CD14-positive monocyte (primary cell): Measurements from ENCODE around the gene PLA2G4F. TPM values are rescaled to one million over a fixed set of nuclear protein-coding genes. Genes with fewer than 3 reads are reported as not detected.

Experiments
- DNase-seq, 3 donors: peaks; one replicate each; pipeline ENCODE4 v3.0.0-alpha.2; 2011 to 2022
- H2AFZ ChIP-seq: 2 replicates; pipeline ENCODE4 v1.6.0; 2012; ENCODE audit warnings: mild to moderate bottlenecking, low read depth, low read length, inconsistent platforms; ENCODE audit not compliant: insufficient read depth, poor library complexity, severe bottlenecking
- H3K27ac ChIP-seq, 2 donors: 1 replicate in 1 of 2; 2 replicates in 1 of 2; pipeline ENCODE4 v1.5.1; 2012 to 2013; ENCODE audit warnings: low read length in 2 of 2, control low read depth in 1 of 2, inconsistent platforms in 1 of 2, low read depth in 1 of 2, mild to moderate bottlenecking in 1 of 2
- H3K27me3 ChIP-seq, 2 donors: one replicate each; pipeline versions ENCODE4 v1.6.0 to v1.6.1; 2011 to 2013; ENCODE audit warnings: low read length in 2 of 2; ENCODE audit not compliant: control insufficient read depth in 2 of 2, insufficient read depth in 2 of 2
- H3K36me3 ChIP-seq, 2 donors: replicated peaks in 1 of 2; 1 replicate in 1 of 2; 2 replicates in 1 of 2; pipeline versions ENCODE4 v1.5.1 to v1.6.1; 2012 to 2013; ENCODE audit warnings: low read length in 2 of 2, control low read depth in 1 of 2, inconsistent platforms in 1 of 2, mild to moderate bottlenecking in 1 of 2; ENCODE audit not compliant: insufficient read depth in 2 of 2, control insufficient read depth in 1 of 2
- H3K4me1 ChIP-seq, 2 donors: 1 replicate in 1 of 2; 2 replicates in 1 of 2; pipeline versions ENCODE4 v1.5.1 to v1.6.1; 2012 to 2013; ENCODE audit warnings: low read length in 2 of 2, control low read depth in 1 of 2, inconsistent platforms in 1 of 2, mild to moderate bottlenecking in 1 of 2, moderate library complexity in 1 of 2; ENCODE audit not compliant: insufficient read depth in 2 of 2, control insufficient read depth in 1 of 2
- H3K4me2 ChIP-seq: replicated peaks from 2 replicates; pipeline ENCODE3; 2012; ENCODE audit warnings: low read length, moderate library complexity, mild to moderate bottlenecking; ENCODE audit not compliant: poor library complexity, severe bottlenecking; ENCODE audit errors: extremely low read depth
- H3K4me3 ChIP-seq, 3 experiments: fragments of 200-600 bp in 1 of 3; sonication (generic) in 1 of 3; replicated peaks in 1 of 3; 1 replicate in 2 of 3; 2 replicates in 1 of 3; pipeline ENCODE4 v1.5.1; 2011 to 2013; ENCODE audit warnings: low read length in 3 of 3, mild to moderate bottlenecking in 3 of 3, control low read depth in 2 of 3, low read depth in 2 of 3, inconsistent platforms in 1 of 3, moderate library complexity in 1 of 3
- H3K79me2 ChIP-seq: 2 replicates; pipeline ENCODE4 v1.6.0; 2012; ENCODE audit warnings: mild to moderate bottlenecking, control low read depth, inconsistent platforms, low read length, moderate library complexity; ENCODE audit not compliant: insufficient read depth
- H3K9ac ChIP-seq: 2 replicates; pipeline ENCODE4 v1.6.0; 2017; ENCODE audit warnings: low read length, mild to moderate bottlenecking; ENCODE audit not compliant: insufficient read depth, poor library complexity, severe bottlenecking
- H3K9me3 ChIP-seq, 2 donors: replicated peaks in 1 of 2; 1 replicate in 1 of 2; 2 replicates in 1 of 2; pipeline versions ENCODE4 v1.5.1 to v1.6.1; 2012 to 2013; ENCODE audit warnings: low read length in 2 of 2, control low read depth in 1 of 2; ENCODE audit not compliant: control insufficient read depth in 1 of 2, insufficient read depth in 1 of 2
- H4K20me1 ChIP-seq: 2 replicates; pipeline ENCODE4 v1.6.0; 2012; ENCODE audit warnings: mild to moderate bottlenecking, low read length, control low read depth, moderate library complexity; ENCODE audit not compliant: insufficient read depth
- H3K27ac Mint-ChIP-seq, 7 donors: one replicate each; pipeline ENCODE4 v1.8.0; 2020; ENCODE audit warnings: mild to moderate bottlenecking in 7 of 7, mixed read lengths in 7 of 7, moderate library complexity in 6 of 7, inconsistent platforms in 2 of 7
- H3K27me3 Mint-ChIP-seq, 3 donors: one replicate each; pipeline ENCODE4 v1.8.0; 2021 to 2022; ENCODE audit warnings: low read depth in 3 of 3, mild to moderate bottlenecking in 3 of 3, mixed read lengths in 3 of 3, moderate library complexity in 3 of 3, inconsistent platforms in 1 of 3
- H3K36me3 Mint-ChIP-seq, 2 donors: one replicate each; pipeline ENCODE4 v1.8.0; 2020; ENCODE audit warnings: mixed read lengths in 2 of 2, inconsistent platforms in 1 of 2, mild to moderate bottlenecking in 1 of 2
- H3K4me1 Mint-ChIP-seq: one replicate; pipeline ENCODE4 v1.8.0; 2020; ENCODE audit warnings: mild to moderate bottlenecking, mixed read lengths
- H3K4me3 Mint-ChIP-seq, 2 donors: one replicate each; pipeline ENCODE4 v1.8.0; 2020; ENCODE audit warnings: mild to moderate bottlenecking in 2 of 2, mixed read lengths in 2 of 2, moderate library complexity in 1 of 2
- H3K9me3 Mint-ChIP-seq, 7 donors: one replicate each; pipeline ENCODE4 v1.8.0; 2020 to 2022; ENCODE audit warnings: mixed read lengths in 7 of 7, mild to moderate bottlenecking in 6 of 7, moderate library complexity in 6 of 7, inconsistent platforms in 2 of 7
- WGBS: methylation state at CpG from one replicate; pipeline ENCODE4 v1.1.5; 2013; ENCODE audit warnings: missing lambda C conversion rate; ENCODE audit not compliant: insufficient coverage; 5-methylcytosine and 5-hydroxymethylcytosine counted together
- intact Hi-C, 2 donors: fragments of 100-400 bp; cut with micrococcal nuclease; formaldehyde crosslinking; loops; one replicate each; pipeline versions ENCODE4 v1.15.0 to v1.15.1; 2023
- polyA plus RNA-seq, 3 donors: library from polyadenylated mRNA; depleted of rRNA in 1 of 3; unstranded in 2 of 3; stranded (reverse) in 1 of 3; fragments of 300-500 nt in 2 of 3; fragments of >200 nt in 1 of 3; fragmentation: Illumina TruSeq in 2 of 3; gene quantifications; 1 replicate in 2 of 3; 2 replicates in 1 of 3; pipeline ENCODE4 v1.2.3, GENCODE V29; 2012 to 2021
- TF ChIP-seq, protein P1 (sequence below): fragments of 200-600 bp; IDR thresholded peaks from one replicate; pipeline ENCODE4 v1.8.0; 2022; ENCODE audit warnings: antibody characterized with exemption, mild to moderate bottlenecking

The PLA2G4F gene
- polyA plus RNA-seq, 3 donors, result not detected

DNA sequence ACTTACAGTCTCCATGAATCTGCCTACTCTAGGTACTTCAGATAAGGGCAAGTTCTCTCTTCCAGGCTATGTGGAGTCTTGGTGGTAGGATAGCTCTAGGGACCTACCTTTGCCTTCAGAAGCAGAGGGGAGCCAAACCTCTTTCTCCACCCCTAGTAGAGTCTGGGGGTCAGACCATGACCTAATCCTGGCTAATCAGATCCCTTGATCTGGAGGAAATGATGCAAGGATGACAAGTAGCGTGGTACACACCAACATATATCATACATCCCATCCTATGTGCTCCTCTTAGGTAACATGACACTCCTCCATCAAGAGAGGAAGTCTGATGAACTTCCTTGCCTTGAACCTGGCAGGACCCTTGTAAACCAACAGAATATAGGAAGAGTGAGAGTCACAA lies 15.4 kb upstream of the PLA2G4F start:
- peak overlapping the region in 1 of 2 donors; percentile 69 for H3K4me3 Mint-ChIP-seq
- H4K20me1 ChIP-seq, result no peaks in the 10 kb centered on the region
- DNase-seq, result no peak
- H3K27me3 Mint-ChIP-seq, result no peaks in the 10 kb centered on the region
- TF ChIP-seq, protein P1, sequence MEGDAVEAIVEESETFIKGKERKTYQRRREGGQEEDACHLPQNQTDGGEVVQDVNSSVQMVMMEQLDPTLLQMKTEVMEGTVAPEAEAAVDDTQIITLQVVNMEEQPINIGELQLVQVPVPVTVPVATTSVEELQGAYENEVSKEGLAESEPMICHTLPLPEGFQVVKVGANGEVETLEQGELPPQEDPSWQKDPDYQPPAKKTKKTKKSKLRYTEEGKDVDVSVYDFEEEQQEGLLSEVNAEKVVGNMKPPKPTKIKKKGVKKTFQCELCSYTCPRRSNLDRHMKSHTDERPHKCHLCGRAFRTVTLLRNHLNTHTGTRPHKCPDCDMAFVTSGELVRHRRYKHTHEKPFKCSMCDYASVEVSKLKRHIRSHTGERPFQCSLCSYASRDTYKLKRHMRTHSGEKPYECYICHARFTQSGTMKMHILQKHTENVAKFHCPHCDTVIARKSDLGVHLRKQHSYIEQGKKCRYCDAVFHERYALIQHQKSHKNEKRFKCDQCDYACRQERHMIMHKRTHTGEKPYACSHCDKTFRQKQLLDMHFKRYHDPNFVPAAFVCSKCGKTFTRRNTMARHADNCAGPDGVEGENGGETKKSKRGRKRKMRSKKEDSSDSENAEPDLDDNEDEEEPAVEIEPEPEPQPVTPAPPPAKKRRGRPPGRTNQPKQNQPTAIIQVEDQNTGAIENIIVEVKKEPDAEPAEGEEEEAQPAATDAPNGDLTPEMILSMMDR, result no peak
- peaks cover 78 to 96% of the 10 kb centered on the region in 2 donors for H3K36me3 Mint-ChIP-seq
- no CpG with 5 or more reads among the region's 1 CpG for WGBS
- H3K79me2 ChIP-seq, result no peaks in the 10 kb centered on the region
- peak overlapping the region in 1 of 2 donors; percentile 70 for H3K27ac ChIP-seq
- H3K4me3 ChIP-seq, result no peak overlapping the region
- H3K27me3 ChIP-seq, result no peaks in the 10 kb centered on the region
- peaks cover 12 to 17% of the 10 kb centered on the region in 2 donors for H3K4me1 ChIP-seq
- H3K36me3 ChIP-seq, result peaks cover 78 to 99% of the 10 kb centered on the region in 2 donors
- H3K27ac Mint-ChIP-seq, result peak overlapping the region in 5 of 7 donors; percentile 5 to 77 (median 71)
- no peak overlapping the region for H3K4me2 ChIP-seq
- peaks cover 20% of the 10 kb centered on the region for H3K4me1 Mint-ChIP-seq
- intact Hi-C loops, result no loop called here
- no peak overlapping the region for H2AFZ ChIP-seq
- no peak overlapping the region for H3K9ac ChIP-seq
- H3K9me3 ChIP-seq, result no peaks in the 10 kb centered on the region
- no peaks in the 10 kb centered on the region for H3K9me3 Mint-ChIP-seq

DNA sequence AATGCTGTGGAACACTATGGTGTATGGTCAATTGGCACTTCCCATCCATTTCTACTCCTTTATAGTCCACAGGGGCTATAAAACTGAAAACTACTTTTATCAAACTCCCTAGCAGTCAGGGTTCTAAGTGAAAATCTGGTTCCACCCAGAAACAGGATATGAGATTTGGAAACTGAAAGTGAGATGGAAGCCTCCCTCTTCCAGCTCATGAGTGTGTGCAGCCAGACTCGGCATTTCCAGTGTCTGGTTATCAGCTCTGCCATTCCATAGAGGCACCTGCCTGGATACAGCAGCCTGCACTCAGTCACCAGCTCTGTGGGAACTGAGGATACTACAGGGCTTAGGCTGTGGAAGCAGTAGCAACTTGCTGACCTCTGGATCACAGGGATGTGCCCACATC lies 14.7 kb upstream of the PLA2G4F start:
- Histone ChIP-seq H3K9ac (no peak overlapping the region), H4K20me1 (no peaks in the 10 kb centered on the region), H3K27me3 (no peaks in the 10 kb centered on the region), H3K4me1 (peaks cover 12 to 17% of the 10 kb centered on the region in 2 donors), H2AFZ (no peak overlapping the region), H3K79me2 (no peaks in the 10 kb centered on the region), H3K9me3 (no peaks in the 10 kb centered on the region), H3K4me3 (no peak overlapping the region), H3K27ac (peak overlapping the region in 1 of 2 donors; percentile 70), H3K36me3 (peaks cover 81 to 100% of the 10 kb centered on the region in 2 donors), H3K4me2 (no peak overlapping the region)
- peak in 1 of 3 donors; percentile 10 for DNase-seq
- intact Hi-C loops, result no loop called here
- H3K27ac Mint-ChIP-seq, result peak overlapping the region in 4 of 7 donors; percentile 5 to 71 (median 32)
- peak overlapping the region in 1 of 2 donors; percentile 69 for H3K4me3 Mint-ChIP-seq
- TF ChIP-seq, protein P1, result no peak
- H3K36me3 Mint-ChIP-seq, result peaks cover 81 to 96% of the 10 kb centered on the region in 2 donors
- 25% methylated on average over 1 of the region's 1 CpG for WGBS
- H3K9me3 Mint-ChIP-seq, result no peaks in the 10 kb centered on the region
- no peaks in the 10 kb centered on the region for H3K27me3 Mint-ChIP-seq
- peaks cover 20% of the 10 kb centered on the region for H3K4me1 Mint-ChIP-seq
